GM12878 (cell line): Measurements from ENCODE around the gene PACS1. TPM values are rescaled to one million over a fixed set of nuclear protein-coding genes. Genes with fewer than 3 reads are reported as not detected.

Source experiments
- ATAC-seq: fragments of 200-7000 bp; cut with Tn5 transposase; 3 replicates; pipeline ENCODE4 v1.9.1; 2020; ENCODE audit warnings: mild to moderate bottlenecking, moderate library complexity
- BruUV-seq: library from RNA; stranded (reverse); fragments of 400-500 nt; replicated peaks from 2 replicates; lab custom pipeline; 2021; lab: Mats Ljungman, UMichigan
- CTCF ChIA-PET: fragments of 300-600 bp; sonication (Branson Sonifier 250); formaldehyde crosslinking; extraction: SDS; loops from one replicate; lab custom pipeline; 2021; ENCODE audit warnings: inconsistent platforms; lab: Yijun Ruan, JAX
- POLR2A ChIA-PET: fragments of 350-600 bp; formaldehyde crosslinking; extraction: SDS; loops from one replicate; lab custom pipeline; 2021; ENCODE audit warnings: inconsistent platforms; lab: Charles Lee
- RAD21 ChIA-PET: fragments of 300-600 bp; sonication (Branson Sonifier 250); formaldehyde crosslinking; loops from one replicate; lab custom pipeline; 2023; ENCODE audit warnings: antibody characterized with exemption; ENCODE audit not compliant: unreplicated experiment; lab: Charles Lee
- SMC1A ChIA-PET: fragments of 300-600 bp; sonication (Branson Sonifier 250); formaldehyde crosslinking; loops from one replicate; lab custom pipeline; 2023; ENCODE audit not compliant: unreplicated experiment, uncharacterized antibody; lab: Charles Lee
- DNase-seq: peaks from one replicate; pipeline ENCODE4 v3.0.0-alpha.2; 2011; ENCODE audit warnings: low read depth, low spot score
- FAIRE-seq: peaks from 3 replicates; lab custom pipeline; 2011; peaks lifted over from hg19 to GRCh38; lab: Jason Lieb, UNC
- H2AFZ ChIP-seq: 2 replicates; pipeline ENCODE4 v1.6.0; 2011; ENCODE audit warnings: low read depth, low read length, control low read depth; ENCODE audit not compliant: control insufficient read depth
- H3K27ac ChIP-seq: 2 replicates; pipeline ENCODE4 v1.5.1; 2011; ENCODE audit warnings: control low read depth; ENCODE audit not compliant: control insufficient read depth, insufficient read depth
- H3K27me3 ChIP-seq, 2 experiments: replicated peaks in 1 of 2; 2 replicates each; pipeline versions ENCODE4 v1.6.0 to v1.6.1; 2011; ENCODE audit warnings: low read length in 1 of 2; ENCODE audit not compliant: control insufficient read depth in 2 of 2, insufficient read depth in 2 of 2
- H3K36me3 ChIP-seq, 2 experiments: 2 replicates each; pipeline ENCODE4 v1.5.1; 2011; ENCODE audit warnings: low read length in 1 of 2; ENCODE audit not compliant: control insufficient read depth in 2 of 2, insufficient read depth in 2 of 2
- H3K4me1 ChIP-seq: 2 replicates; pipeline ENCODE4 v1.6.1; 2011; ENCODE audit warnings: mild to moderate bottlenecking, low read length, moderate library complexity, mixed read lengths; ENCODE audit not compliant: control insufficient read depth, insufficient read depth
- H3K4me2 ChIP-seq: 2 replicates; pipeline ENCODE4 v1.6.0; 2011; ENCODE audit warnings: control low read depth; ENCODE audit not compliant: control insufficient read depth, insufficient read depth
- H3K4me3 ChIP-seq: fragments of 200-600 bp; sonication (generic); 2 replicates; pipeline ENCODE4 v1.5.1; 2016
- H3K79me2 ChIP-seq: 2 replicates; pipeline ENCODE4 v1.6.0; 2011; ENCODE audit warnings: low read length; ENCODE audit not compliant: control insufficient read depth, insufficient read depth
- H3K9ac ChIP-seq: 2 replicates; pipeline ENCODE4 v1.8.0; 2011; ENCODE audit warnings: low read length, control low read depth, mixed read lengths; ENCODE audit not compliant: control insufficient read depth, insufficient read depth
- H3K9me3 ChIP-seq: replicated peaks from 3 replicates; pipeline ENCODE4 v1.5.1; 2011; ENCODE audit warnings: mild to moderate bottlenecking, low read length; ENCODE audit not compliant: control insufficient read depth, insufficient read depth
- H4K20me1 ChIP-seq: 2 replicates; pipeline ENCODE4 v1.6.0; 2011; ENCODE audit not compliant: control insufficient read depth, insufficient read depth
- BHLHE40 ChIP-seq, 2 experiments: fragments of 450-650 bp in 1 of 2; IDR thresholded peaks; 2 replicates each; pipeline ENCODE4 v1.6.1; 2011 to 2017; ENCODE audit warnings: low read depth in 2 of 2, borderline replicate concordance in 1 of 2, improper control_type of control experiment in 1 of 2, low read length in 1 of 2, mild to moderate bottlenecking in 1 of 2
- GATAD2B ChIP-seq: fragments of 450-650 bp; conservative IDR thresholded peaks from 2 replicates; pipeline ENCODE4 v1.6.1; 2017; ENCODE audit warnings: low read depth, mild to moderate bottlenecking, moderate library complexity
- IKZF2 ChIP-seq, 2 experiments: fragments of 450-650 bp; IDR thresholded peaks; 2 replicates each; pipeline ENCODE4 v1.6.1; 2017; ENCODE audit warnings: mild to moderate bottlenecking in 2 of 2, moderate library complexity in 2 of 2
- KLF5 ChIP-seq: fragments of 450-650 bp; IDR thresholded peaks from 2 replicates; pipeline ENCODE4 v1.6.1; 2014; ENCODE audit warnings: mild to moderate bottlenecking; ENCODE audit not compliant: partially characterized antibody
- MXI1 ChIP-seq: fragments of 150-350 bp; IDR thresholded peaks from 2 replicates; pipeline ENCODE4 v1.6.1; 2011; ENCODE audit warnings: low read depth, mild to moderate bottlenecking, inconsistent platforms, low read length, improper control_type of control experiment
- NFXL1 ChIP-seq: fragments of 450-650 bp; IDR thresholded peaks from 2 replicates; pipeline ENCODE4 v1.6.1; 2017; ENCODE audit warnings: antibody characterized with exemption, mild to moderate bottlenecking, borderline replicate concordance
- RCOR1 ChIP-seq: conservative IDR thresholded peaks from 2 replicates; pipeline ENCODE4 v1.6.1; 2012; ENCODE audit warnings: low read depth, low read length, improper control_type of control experiment
- RFX5 ChIP-seq: IDR thresholded peaks from 2 replicates; pipeline ENCODE4 v1.6.1; 2011; ENCODE audit warnings: low read depth, low read length, improper control_type of control experiment
- ZBED1 ChIP-seq: IDR thresholded peaks from 2 replicates; pipeline ENCODE4 v1.6.1; 2016; ENCODE audit warnings: borderline replicate concordance
- WGBS: methylation state at CpG from one replicate; pipeline ENCODE4 v1.1.6; 2016; ENCODE audit warnings: low lambda C conversion rate; ENCODE audit not compliant: insufficient replicate concordance, insufficient coverage; ENCODE audit errors: missing lambda C conversion rate; 5-methylcytosine and 5-hydroxymethylcytosine counted together
- in situ Hi-C: fragments of 300-500 bp; cut with MboI; formaldehyde crosslinking; loops from 9 replicates; pipeline ENCODE4 v1.14.3; 2018; ENCODE audit warnings: mixed read lengths
- intact Hi-C: fragments of 100-400 bp; cut with micrococcal nuclease; formaldehyde crosslinking; loops from one replicate; pipeline ENCODE4 v1.14.2; 2022; ENCODE audit not compliant: unreplicated experiment
- polyA plus RNA-seq, 11 experiments: library from polyadenylated mRNA; depleted of rRNA in 4 of 11; unstranded in 6 of 11; stranded (reverse) in 5 of 11; fragments of >200 nt; fragmentation: Nextera tagmentation in 4 of 11; fragmentation: Illumina TruSeq in 1 of 11; extraction: Ambion mirVana in 4 of 11; extraction: Trizol in 1 of 11; gene quantifications; 1 replicate in 1 of 11; 2 replicates in 10 of 11; pipeline versions ENCODE4 v1.2.1 to v1.2.3, GENCODE V29; 2011 to 2016; ENCODE audit warnings: inconsistent platforms in 2 of 11, missing spikeins in 2 of 11, low read depth in 1 of 11
- total RNA-seq, 4 experiments: library from RNA; depleted of rRNA in 3 of 4; stranded (reverse); fragments of >200 nt in 3 of 4; fragmentation: Illumina TruSeq in 1 of 4; extraction: Trizol in 1 of 4; gene quantifications; 2 replicates each; pipeline versions ENCODE4 v1.2.1 to v1.2.3, GENCODE V29; 2013 to 2021
- TF ChIP-seq, protein P1 (sequence below): fragments of 450-650 bp; IDR thresholded peaks from 2 replicates; pipeline ENCODE4 v1.6.1; 2017; ENCODE audit warnings: mild to moderate bottlenecking

Gene PACS1
- total and polyA plus RNA-seq, 10 of the 15 experiments (the other 5 are each of a cell fraction or from before 2014, with no cell fraction given) = 1.1 to 74.3 (median 17.9) TPM

DNA sequence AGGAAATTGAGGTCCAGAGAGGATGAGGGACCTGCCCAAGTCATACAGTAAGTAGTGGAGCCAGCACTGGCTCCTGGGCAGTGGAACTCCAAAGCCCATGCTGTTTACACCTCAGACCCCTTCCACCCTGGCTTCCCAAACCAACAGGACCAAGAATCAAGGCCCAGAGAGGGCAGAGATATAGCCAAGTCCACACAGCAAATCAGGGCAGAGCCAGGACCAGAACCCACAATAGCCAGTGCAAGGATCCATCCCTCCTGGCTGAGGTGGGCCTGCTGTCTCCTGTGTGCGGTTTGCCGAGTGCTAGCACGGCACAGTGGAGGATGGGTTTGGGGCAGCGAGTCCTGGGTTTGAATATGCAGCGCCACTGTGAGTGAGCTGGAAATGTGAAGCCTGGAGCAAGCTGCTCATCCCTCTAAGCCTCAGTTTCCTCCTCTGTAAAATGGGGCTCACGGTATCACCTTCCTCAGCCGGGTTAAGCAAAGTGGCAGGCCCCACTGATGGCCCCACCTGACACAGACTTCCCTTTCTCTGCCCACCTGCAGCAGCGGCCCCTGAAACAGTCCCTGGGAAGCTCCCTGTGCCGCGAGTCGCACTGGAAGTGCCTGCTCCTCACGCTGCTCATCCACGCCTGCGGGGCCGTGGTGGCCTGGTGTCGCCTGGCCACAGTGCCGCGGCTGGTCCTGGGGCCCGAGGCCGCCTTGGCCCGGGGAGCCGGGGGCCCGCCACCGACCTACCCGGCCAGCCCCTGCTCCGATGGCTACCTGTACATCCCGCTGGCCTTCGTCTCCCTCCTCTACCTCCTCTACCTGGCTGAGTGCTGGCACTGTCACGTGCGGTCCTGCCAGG, 223.9 kb downstream of the PACS1 start:
- POLR2A ChIA-PET = no interaction called here
- no peaks in the 10 kb centered on the region for H3K79me2 ChIP-seq

More for the DNA sequence above, 223.9 kb downstream of the PACS1 start:
- in situ Hi-C loops = no loop called here
- Histone ChIP-seq H3K4me3 (no peak overlapping the region), H3K4me2 (no peak overlapping the region), H3K27me3 (peaks cover 2 to 7% of the 10 kb centered on the region in 2 experiments; a peak in 2 of 4 replicates), H3K9me3 (no peaks in the 10 kb centered on the region), H3K36me3 (no peaks in the 10 kb centered on the region), H3K27ac (no peak overlapping the region), H3K9ac (no peak overlapping the region), H4K20me1 (no peaks in the 10 kb centered on the region), H3K4me1 (peaks cover 9% of the 10 kb centered on the region; the same call in 1 of the 2 replicates), H2AFZ (no peak overlapping the region)
- no TSS peak for BruUV-seq
- intact Hi-C loops = no loop called here
- FAIRE-seq (no peak), DNase-seq (no peak), ATAC-seq (no peak)
- ChIA-PET SMC1A (no interaction called here), CTCF (no interaction called here), RAD21 (no interaction called here)
- whole genome bisulfite sequencing = 74% methylated on average over 27 of the region's 30 CpGs
- TF ChIP-seq GATAD2B (no peak), BHLHE40 (IDR thresholded peaks at IDR 0.05; ENCODE audit: borderline replicate concordance in 1 of 2, low read depth in 2 of 2, low read length in 1 of 2) (no peak), KLF5 (no peak), RFX5 (no peak), RCOR1 (no peak), MXI1 (no peak), IKZF2 (IDR thresholded peaks at IDR 0.05) (no peak), NFXL1 (no peak), ZBED1 (no peak)
- TF ChIP-seq, protein P1, sequence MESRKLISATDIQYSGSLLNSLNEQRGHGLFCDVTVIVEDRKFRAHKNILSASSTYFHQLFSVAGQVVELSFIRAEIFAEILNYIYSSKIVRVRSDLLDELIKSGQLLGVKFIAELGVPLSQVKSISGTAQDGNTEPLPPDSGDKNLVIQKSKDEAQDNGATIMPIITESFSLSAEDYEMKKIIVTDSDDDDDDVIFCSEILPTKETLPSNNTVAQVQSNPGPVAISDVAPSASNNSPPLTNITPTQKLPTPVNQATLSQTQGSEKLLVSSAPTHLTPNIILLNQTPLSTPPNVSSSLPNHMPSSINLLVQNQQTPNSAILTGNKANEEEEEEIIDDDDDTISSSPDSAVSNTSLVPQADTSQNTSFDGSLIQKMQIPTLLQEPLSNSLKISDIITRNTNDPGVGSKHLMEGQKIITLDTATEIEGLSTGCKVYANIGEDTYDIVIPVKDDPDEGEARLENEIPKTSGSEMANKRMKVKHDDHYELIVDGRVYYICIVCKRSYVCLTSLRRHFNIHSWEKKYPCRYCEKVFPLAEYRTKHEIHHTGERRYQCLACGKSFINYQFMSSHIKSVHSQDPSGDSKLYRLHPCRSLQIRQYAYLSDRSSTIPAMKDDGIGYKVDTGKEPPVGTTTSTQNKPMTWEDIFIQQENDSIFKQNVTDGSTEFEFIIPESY = no peak

Other genes starting within 250 kb of the PACS1 start
Only the 7 nearest of the 24 such genes appear.
- gene SART1, start 108.5 kb upstream of the PACS1 start, total RNA-seq (2014; rRNA removed) = 47.3 and 60.2 TPM in 2 replicates
- gene SART1, start 108.5 kb upstream of the PACS1 start, total RNA-seq (2014; rRNA removed; fragmentation: Illumina TruSeq; extraction: Trizol) = 22.3 and 29.8 TPM in 2 replicates
- 54.1 and 56.1 TPM in 2 replicates for gene SART1, start 108.5 kb upstream of the PACS1 start, total RNA-seq (2021)
- gene SART1, start 108.5 kb upstream of the PACS1 start, polyA plus RNA-seq (2011; rRNA removed) = 4.1 and 17.5 TPM in 2 replicates
- gene SART1, start 108.5 kb upstream of the PACS1 start, polyA plus RNA-seq (2014; fragmentation: Illumina TruSeq; extraction: Trizol) = 4.9 and 23.1 TPM in 2 replicates
- gene SART1, start 108.5 kb upstream of the PACS1 start, polyA plus RNA-seq (2014; fragmentation: Nextera tagmentation; extraction: Ambion mirVana) = 10 to 100 TPM in 1 of 2 experiments, 1 to 10 TPM in 1; 6.2 to 14.8 TPM
- 45.0 and 73.4 TPM in 2 replicates for gene SART1, start 108.5 kb upstream of the PACS1 start, polyA plus RNA-seq (2014; rRNA removed)
- 10 to 100 TPM; 50.4 to 60.5 TPM for gene SART1, start 108.5 kb upstream of the PACS1 start, polyA plus RNA-seq (2016; fragmentation: Nextera tagmentation; extraction: Ambion mirVana)
- 36.7 and 39.3 TPM in 2 replicates for gene EIF1AD, start 68.1 kb upstream of the PACS1 start, total RNA-seq (2014; rRNA removed)
- gene EIF1AD, start 68.1 kb upstream of the PACS1 start, total RNA-seq (2014; rRNA removed; fragmentation: Illumina TruSeq; extraction: Trizol) = 29.2 and 31.7 TPM in 2 replicates
- 40.5 and 42.3 TPM in 2 replicates for gene EIF1AD, start 68.1 kb upstream of the PACS1 start, total RNA-seq (2021)
- 33.5 and 44.8 TPM in 2 replicates for gene EIF1AD, start 68.1 kb upstream of the PACS1 start, polyA plus RNA-seq (2011; rRNA removed)
- gene EIF1AD, start 68.1 kb upstream of the PACS1 start, polyA plus RNA-seq (2014; fragmentation: Illumina TruSeq; extraction: Trizol) = 40.1 and 45.5 TPM in 2 replicates
- 10 to 100 TPM; 51.5 to 56.8 TPM for gene EIF1AD, start 68.1 kb upstream of the PACS1 start, polyA plus RNA-seq (2014; fragmentation: Nextera tagmentation; extraction: Ambion mirVana)
- gene EIF1AD, start 68.1 kb upstream of the PACS1 start, polyA plus RNA-seq (2014; rRNA removed) = 31.4 and 31.6 TPM in 2 replicates
- gene EIF1AD, start 68.1 kb upstream of the PACS1 start, polyA plus RNA-seq (2016; fragmentation: Nextera tagmentation; extraction: Ambion mirVana) = 10 to 100 TPM; 33.0 to 35.5 TPM
- 95.5 and 105 TPM in 2 replicates for gene BANF1, start 67.8 kb upstream of the PACS1 start, total RNA-seq (2014; rRNA removed)
- 98.4 and 99.0 TPM in 2 replicates for gene BANF1, start 67.8 kb upstream of the PACS1 start, total RNA-seq (2014; rRNA removed; fragmentation: Illumina TruSeq; extraction: Trizol)
- gene BANF1, start 67.8 kb upstream of the PACS1 start, total RNA-seq (2021) = 235 and 248 TPM in 2 replicates
- 101 and 191 TPM in 2 replicates for gene BANF1, start 67.8 kb upstream of the PACS1 start, polyA plus RNA-seq (2011; rRNA removed)
- gene BANF1, start 67.8 kb upstream of the PACS1 start, polyA plus RNA-seq (2014; fragmentation: Illumina TruSeq; extraction: Trizol) = 305 and 358 TPM in 2 replicates
- 100 to 1,000 TPM; 501 to 574 TPM for gene BANF1, start 67.8 kb upstream of the PACS1 start, polyA plus RNA-seq (2014; fragmentation: Nextera tagmentation; extraction: Ambion mirVana)
- gene BANF1, start 67.8 kb upstream of the PACS1 start, polyA plus RNA-seq (2014; rRNA removed) = 182 and 194 TPM in 2 replicates
- 100 to 1,000 TPM; 391 to 421 TPM for gene BANF1, start 67.8 kb upstream of the PACS1 start, polyA plus RNA-seq (2016; fragmentation: Nextera tagmentation; extraction: Ambion mirVana)
- not detected in 2 replicates for gene CST6, start 58.3 kb upstream of the PACS1 start, total RNA-seq (2014; rRNA removed)
- gene CST6, start 58.3 kb upstream of the PACS1 start, total RNA-seq (2014; rRNA removed; fragmentation: Illumina TruSeq; extraction: Trizol) = not detected in 2 replicates
- not detected in 2 replicates for gene CST6, start 58.3 kb upstream of the PACS1 start, total RNA-seq (2021)
- not detected in 2 replicates for gene CST6, start 58.3 kb upstream of the PACS1 start, polyA plus RNA-seq (2011; rRNA removed)
- gene CST6, start 58.3 kb upstream of the PACS1 start, polyA plus RNA-seq (2014; fragmentation: Illumina TruSeq; extraction: Trizol) = not detected in 2 replicates
- gene CST6, start 58.3 kb upstream of the PACS1 start, polyA plus RNA-seq (2014; fragmentation: Nextera tagmentation; extraction: Ambion mirVana) = not detected
- 0.19 TPM in 1 of 2 replicates, not detected in the other for gene CST6, start 58.3 kb upstream of the PACS1 start, polyA plus RNA-seq (2014; rRNA removed)
- not detected for gene CST6, start 58.3 kb upstream of the PACS1 start, polyA plus RNA-seq (2016; fragmentation: Nextera tagmentation; extraction: Ambion mirVana)
- gene CATSPER1, start 43.8 kb upstream of the PACS1 start, total RNA-seq (2014; rRNA removed) = not detected in 2 replicates
- not detected in 2 replicates for gene CATSPER1, start 43.8 kb upstream of the PACS1 start, total RNA-seq (2014; rRNA removed; fragmentation: Illumina TruSeq; extraction: Trizol)
- not detected in 2 replicates for gene CATSPER1, start 43.8 kb upstream of the PACS1 start, total RNA-seq (2021)
- gene CATSPER1, start 43.8 kb upstream of the PACS1 start, polyA plus RNA-seq (2011; rRNA removed) = 0.05 TPM in 1 of 2 replicates, not detected in the other
- not detected in 2 replicates for gene CATSPER1, start 43.8 kb upstream of the PACS1 start, polyA plus RNA-seq (2014; fragmentation: Illumina TruSeq; extraction: Trizol)
- gene CATSPER1, start 43.8 kb upstream of the PACS1 start, polyA plus RNA-seq (2014; fragmentation: Nextera tagmentation; extraction: Ambion mirVana) = under 1 TPM in 1 of 2 experiments, not detected in 1; 0.02 TPM
- gene CATSPER1, start 43.8 kb upstream of the PACS1 start, polyA plus RNA-seq (2014; rRNA removed) = not detected in 2 replicates
- gene CATSPER1, start 43.8 kb upstream of the PACS1 start, polyA plus RNA-seq (2016; fragmentation: Nextera tagmentation; extraction: Ambion mirVana) = not detected
- not detected in 2 replicates for gene GAL3ST3, start 21.1 kb upstream of the PACS1 start, total RNA-seq (2014; rRNA removed)
- not detected in 2 replicates for gene GAL3ST3, start 21.1 kb upstream of the PACS1 start, total RNA-seq (2014; rRNA removed; fragmentation: Illumina TruSeq; extraction: Trizol)
- not detected in 2 replicates for gene GAL3ST3, start 21.1 kb upstream of the PACS1 start, total RNA-seq (2021)
- gene GAL3ST3, start 21.1 kb upstream of the PACS1 start, polyA plus RNA-seq (2011; rRNA removed) = not detected in 2 replicates
- not detected in 2 replicates for gene GAL3ST3, start 21.1 kb upstream of the PACS1 start, polyA plus RNA-seq (2014; fragmentation: Illumina TruSeq; extraction: Trizol)
- not detected for gene GAL3ST3, start 21.1 kb upstream of the PACS1 start, polyA plus RNA-seq (2014; fragmentation: Nextera tagmentation; extraction: Ambion mirVana)
- gene GAL3ST3, start 21.1 kb upstream of the PACS1 start, polyA plus RNA-seq (2014; rRNA removed) = 0.06 and 0.15 TPM in 2 replicates
- gene GAL3ST3, start 21.1 kb upstream of the PACS1 start, polyA plus RNA-seq (2016; fragmentation: Nextera tagmentation; extraction: Ambion mirVana) = under 1 TPM in 1 of 2 experiments, not detected in 1; 0.12 TPM
- 124 and 138 TPM in 2 replicates for gene SF3B2, start 17.9 kb upstream of the PACS1 start, total RNA-seq (2014; rRNA removed)
- 144 and 150 TPM in 2 replicates for gene SF3B2, start 17.9 kb upstream of the PACS1 start, total RNA-seq (2014; rRNA removed; fragmentation: Illumina TruSeq; extraction: Trizol)
- gene SF3B2, start 17.9 kb upstream of the PACS1 start, total RNA-seq (2021) = 232 and 235 TPM in 2 replicates
- gene SF3B2, start 17.9 kb upstream of the PACS1 start, polyA plus RNA-seq (2011; rRNA removed) = 55.7 and 91.4 TPM in 2 replicates
- gene SF3B2, start 17.9 kb upstream of the PACS1 start, polyA plus RNA-seq (2014; fragmentation: Illumina TruSeq; extraction: Trizol) = 220 and 221 TPM in 2 replicates
- gene SF3B2, start 17.9 kb upstream of the PACS1 start, polyA plus RNA-seq (2014; fragmentation: Nextera tagmentation; extraction: Ambion mirVana) = 100 to 1,000 TPM in 1 of 2 experiments, 10 to 100 TPM in 1; 56.3 to 123 TPM
- gene SF3B2, start 17.9 kb upstream of the PACS1 start, polyA plus RNA-seq (2014; rRNA removed) = 126 and 128 TPM in 2 replicates
- 100 to 1,000 TPM; 243 to 245 TPM for gene SF3B2, start 17.9 kb upstream of the PACS1 start, polyA plus RNA-seq (2016; fragmentation: Nextera tagmentation; extraction: Ambion mirVana)